ENCODE results near the gene DRAM2.

DRAM2 gene

DNA sequence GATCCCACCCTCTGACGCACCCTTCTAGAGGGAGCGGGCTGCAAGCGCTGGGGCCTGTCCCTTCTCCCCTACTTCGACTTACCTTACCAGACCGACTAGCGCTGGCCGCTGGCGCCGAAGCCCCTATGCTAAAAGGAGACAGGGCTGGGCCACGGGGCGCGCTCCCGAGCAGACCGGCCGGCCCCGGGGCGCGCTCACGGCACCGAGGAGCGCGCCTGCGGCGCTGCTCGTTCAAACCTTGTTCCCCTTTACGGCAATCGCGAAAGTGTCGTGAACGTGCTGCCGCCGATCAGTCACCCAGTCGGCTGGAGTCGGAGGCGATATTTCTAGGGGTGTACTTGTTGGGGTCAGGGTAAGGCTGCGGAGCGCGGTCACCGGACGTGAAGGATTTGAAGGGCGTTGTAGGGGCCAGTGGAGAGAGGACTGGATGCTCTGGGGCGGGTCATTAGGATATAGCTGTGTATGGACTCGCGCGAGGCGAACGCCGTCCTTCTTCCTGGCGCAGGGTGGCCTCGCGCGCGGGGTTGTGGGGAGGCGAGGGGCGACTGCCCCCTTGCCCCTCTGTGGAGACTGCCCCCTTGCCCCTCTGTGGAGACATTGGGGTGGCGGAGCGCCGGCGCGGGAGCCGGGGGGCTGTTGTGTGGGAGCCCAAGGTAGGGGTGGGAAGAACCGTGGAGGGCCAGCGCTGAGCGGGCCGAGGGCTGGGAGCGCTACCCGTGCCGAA, at the start of gene DRAM2, which contains the start of gene CEPT1:
TSS of gene DRAM2 (minus strand) at position 138 of the 724 bp plus-strand sequence. CDS start 8,539 bp downstream, outside the sequence.
TSS of gene CEPT1 (plus strand) at position 268 of the 724 bp plus-strand sequence. CDS start 7,492 bp downstream, outside the sequence.
- H3K4me1 ChIP-seq (ENCODE audit: control insufficient read depth, insufficient read depth, low read length), result peaks cover 1% of the 10 kb centered on the region; the same call in 1 of the 2 replicates
- DNase-seq (ENCODE audit: low read depth, low spot score), result peak; percentile 91
- no peaks in the 10 kb centered on the region; the same call in 1 of the 2 replicates for H3K36me3 ChIP-seq (ENCODE audit: control insufficient read depth, insufficient read depth, low read length)
- peak within 1 kb of the TSS; percentile 90 for H3K4me3 ChIP-seq (ENCODE audit: low read length)
- H3K27ac ChIP-seq (ENCODE audit: low read length), result peak within 1 kb of the TSS; percentile 71
- no CpG with 5 or more reads among the region's 68 CpGs for WGBS (ENCODE audit: insufficient coverage, insufficient read length)
- H3K27me3 ChIP-seq (ENCODE audit: control insufficient read depth, insufficient read depth, low read length), result no peaks in the 10 kb centered on the region
- no peaks in the 10 kb centered on the region for H3K9me3 ChIP-seq (ENCODE audit: control insufficient read depth, insufficient read depth, low read length)

DNA sequence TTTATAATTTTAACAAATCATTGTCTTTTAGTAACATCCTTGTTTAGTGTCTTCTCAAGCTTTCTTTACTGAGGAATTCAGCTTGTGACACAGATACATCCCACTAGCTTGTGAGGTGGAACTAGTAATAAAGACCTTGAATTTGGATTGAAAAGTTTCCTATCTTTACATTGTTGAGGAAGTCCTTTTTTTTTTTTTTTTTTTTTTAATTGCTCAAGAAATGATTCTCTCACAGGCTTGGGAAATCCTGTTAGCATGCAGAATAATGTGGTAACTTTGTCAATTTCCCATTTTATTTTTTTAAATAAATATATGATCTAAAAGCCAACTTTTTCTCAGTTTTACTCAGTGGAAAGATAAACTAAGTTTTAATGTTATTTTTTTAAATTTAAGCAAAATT, 44.8 kb upstream of the DRAM2 start:
- Histone ChIP-seq H3K36me3 (ENCODE audit: control insufficient read depth, insufficient read depth, low read length) (peaks cover 8% of the 10 kb centered on the region; the same call in 1 of the 2 replicates), H3K27me3 (ENCODE audit: control insufficient read depth, insufficient read depth, low read length) (no peaks in the 10 kb centered on the region)
- DNase-seq (ENCODE audit: low read depth, low spot score), result no peak

DNA sequence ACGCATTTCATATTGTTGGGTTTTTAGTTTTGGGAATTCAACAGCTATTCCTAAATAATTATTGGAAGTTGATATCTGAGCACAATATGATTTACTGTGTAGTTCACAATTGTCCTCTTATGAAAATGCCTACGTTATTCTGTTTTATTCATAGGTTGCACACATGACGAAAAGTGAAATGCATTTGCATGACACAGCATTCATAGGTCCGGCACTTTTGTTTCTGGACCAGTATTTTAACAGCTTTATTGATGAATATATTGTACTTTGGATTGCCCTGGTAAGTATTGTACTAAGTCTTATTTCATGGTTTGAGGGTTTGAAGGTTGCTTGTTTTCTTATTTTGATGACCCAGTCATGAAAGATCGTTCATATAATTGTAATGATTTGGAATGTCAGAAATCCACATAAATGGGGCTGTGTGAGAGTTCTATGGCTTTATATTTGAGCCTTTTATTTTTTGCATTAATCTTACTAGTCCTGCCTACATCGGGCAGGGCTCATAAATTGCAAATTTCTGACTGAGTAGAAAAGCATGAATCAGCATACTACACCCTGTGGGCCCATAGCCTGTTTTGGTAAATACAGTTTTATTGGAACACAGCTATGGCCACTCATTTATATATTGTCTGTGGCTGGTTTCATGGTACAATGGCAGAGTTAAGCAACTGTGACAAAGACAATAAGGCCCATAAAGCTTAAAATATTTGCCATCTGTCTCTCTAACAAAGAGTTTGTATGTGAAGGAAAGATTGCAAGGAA, 43.6 kb upstream of the DRAM2 start:
- Histone ChIP-seq H3K4me3 (ENCODE audit: low read length) (no peak overlapping the region), H3K27me3 (ENCODE audit: control insufficient read depth, insufficient read depth, low read length) (no peaks in the 10 kb centered on the region), H3K4me1 (ENCODE audit: control insufficient read depth, insufficient read depth, low read length) (no peaks in the 10 kb centered on the region), H3K9me3 (ENCODE audit: control insufficient read depth, insufficient read depth, low read length) (no peaks in the 10 kb centered on the region), H3K27ac (ENCODE audit: low read length) (no peak overlapping the region), H3K36me3 (ENCODE audit: control insufficient read depth, insufficient read depth, low read length) (peaks cover 8% of the 10 kb centered on the region; the same call in 1 of the 2 replicates)
- DNase-seq (ENCODE audit: low read depth, low spot score), result no peak
- no CpG with 5 or more reads among the region's 6 CpGs for WGBS (ENCODE audit: insufficient coverage, insufficient read length)

More for the DNA sequence above, 44.8 kb upstream of the DRAM2 start:
- H3K4me3 ChIP-seq (ENCODE audit: low read length), result no peak overlapping the region
- H3K9me3 ChIP-seq (ENCODE audit: control insufficient read depth, insufficient read depth, low read length), result no peaks in the 10 kb centered on the region
- no peak overlapping the region for H3K27ac ChIP-seq (ENCODE audit: low read length)
- no peaks in the 10 kb centered on the region for H3K4me1 ChIP-seq (ENCODE audit: control insufficient read depth, insufficient read depth, low read length)

- Histone ChIP-seq H3K27ac (ENCODE audit: low read length) (no peak overlapping the region), H3K27me3 (ENCODE audit: control insufficient read depth, insufficient read depth, low read length) (no peaks in the 10 kb centered on the region), H3K36me3 (ENCODE audit: control insufficient read depth, insufficient read depth, low read length) (peaks cover 5% of the 10 kb centered on the region; the same call in 1 of the 2 replicates), H3K4me1 (ENCODE audit: control insufficient read depth, insufficient read depth, low read length) (no peaks in the 10 kb centered on the region), H3K9me3 (ENCODE audit: control insufficient read depth, insufficient read depth, low read length) (no peaks in the 10 kb centered on the region), H3K4me3 (ENCODE audit: low read length) (no peak overlapping the region)
- no peak for DNase-seq (ENCODE audit: low read depth, low spot score)
- WGBS (ENCODE audit: insufficient coverage, insufficient read length), result 100% methylated on average over 1 of the region's 2 CpGs
These were observed 42.2 kb upstream of the DRAM2 start for GRCh38 chr1:111182052-111182451.

- DNase-seq (ENCODE audit: low read depth, low spot score), result no peak
- Histone ChIP-seq H3K4me1 (ENCODE audit: control insufficient read depth, insufficient read depth, low read length) (no peaks in the 10 kb centered on the region), H3K27me3 (ENCODE audit: control insufficient read depth, insufficient read depth, low read length) (no peaks in the 10 kb centered on the region), H3K27ac (ENCODE audit: low read length) (no peak overlapping the region), H3K36me3 (ENCODE audit: control insufficient read depth, insufficient read depth, low read length) (no peaks in the 10 kb centered on the region), H3K4me3 (ENCODE audit: low read length) (no peak overlapping the region), H3K9me3 (ENCODE audit: control insufficient read depth, insufficient read depth, low read length) (no peaks in the 10 kb centered on the region)
These were observed 40.2 kb upstream of the DRAM2 start for GRCh38 chr1:111179968-111180533.

- Histone ChIP-seq H3K27me3 (ENCODE audit: control insufficient read depth, insufficient read depth, low read length) (no peaks in the 10 kb centered on the region), H3K36me3 (ENCODE audit: control insufficient read depth, insufficient read depth, low read length) (no peaks in the 10 kb centered on the region), H3K4me1 (ENCODE audit: control insufficient read depth, insufficient read depth, low read length) (no peaks in the 10 kb centered on the region), H3K9me3 (ENCODE audit: control insufficient read depth, insufficient read depth, low read length) (no peaks in the 10 kb centered on the region), H3K27ac (ENCODE audit: low read length) (no peak overlapping the region), H3K4me3 (ENCODE audit: low read length) (no peak overlapping the region)
- WGBS (ENCODE audit: insufficient coverage, insufficient read length), result no CpG with 5 or more reads among the region's 1 CpG
- DNase-seq (ENCODE audit: low read depth, low spot score), result no peak
These were observed 36.8 kb upstream of the DRAM2 start for GRCh38 chr1:111176678-111177077.

- H3K4me3 ChIP-seq (ENCODE audit: low read length), result no peak overlapping the region
- no peaks in the 10 kb centered on the region for H3K27me3 ChIP-seq (ENCODE audit: control insufficient read depth, insufficient read depth, low read length)
- no peaks in the 10 kb centered on the region for H3K4me1 ChIP-seq (ENCODE audit: control insufficient read depth, insufficient read depth, low read length)
- H3K36me3 ChIP-seq (ENCODE audit: control insufficient read depth, insufficient read depth, low read length), result no peaks in the 10 kb centered on the region
- WGBS (ENCODE audit: insufficient coverage, insufficient read length), result no CpG with 5 or more reads among the region's 3 CpGs
- DNase-seq (ENCODE audit: low read depth, low spot score), result no peak
- H3K27ac ChIP-seq (ENCODE audit: low read length), result no peak overlapping the region
- no peaks in the 10 kb centered on the region for H3K9me3 ChIP-seq (ENCODE audit: control insufficient read depth, insufficient read depth, low read length)
These were observed 35.5 kb upstream of the DRAM2 start for GRCh38 chr1:111175349-111175748.

GRCh38 chr1:111174070-111174469, 34.2 kb upstream of the DRAM2 start:
- no peak for DNase-seq (ENCODE audit: low read depth, low spot score)

DNA sequence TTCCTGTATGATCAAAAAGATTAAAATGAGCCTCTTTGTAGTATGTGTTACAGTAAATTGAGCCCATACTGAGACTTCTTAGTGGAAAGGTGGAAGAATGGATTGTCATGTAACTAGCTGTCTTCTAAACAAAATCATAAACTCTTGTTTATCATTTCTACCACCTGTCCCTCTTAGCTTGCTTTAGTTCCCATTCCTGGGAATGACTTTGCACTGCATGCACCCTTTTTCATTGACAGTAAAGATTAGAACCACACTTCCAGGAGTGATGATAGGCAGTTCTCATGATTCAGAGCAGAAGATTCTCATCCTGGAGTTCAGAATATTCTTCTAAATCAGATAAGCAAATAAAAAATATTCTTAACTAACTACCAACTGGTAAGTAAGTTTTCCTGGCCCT, 32.6 kb upstream of the DRAM2 start:
- H3K36me3 ChIP-seq (ENCODE audit: control insufficient read depth, insufficient read depth, low read length), result no peaks in the 10 kb centered on the region
- no peak overlapping the region for H3K27ac ChIP-seq (ENCODE audit: low read length)
- no peaks in the 10 kb centered on the region for H3K9me3 ChIP-seq (ENCODE audit: control insufficient read depth, insufficient read depth, low read length)
- no peaks in the 10 kb centered on the region for H3K27me3 ChIP-seq (ENCODE audit: control insufficient read depth, insufficient read depth, low read length)
- no peaks in the 10 kb centered on the region for H3K4me1 ChIP-seq (ENCODE audit: control insufficient read depth, insufficient read depth, low read length)
- DNase-seq (ENCODE audit: low read depth, low spot score), result no peak
- no peak overlapping the region for H3K4me3 ChIP-seq (ENCODE audit: low read length)

More at GRCh38 chr1:111174070-111174469, 34.2 kb upstream of the DRAM2 start:
- H3K4me1 ChIP-seq (ENCODE audit: control insufficient read depth, insufficient read depth, low read length), result no peaks in the 10 kb centered on the region
- H3K27ac ChIP-seq (ENCODE audit: low read length), result no peak overlapping the region
- H3K36me3 ChIP-seq (ENCODE audit: control insufficient read depth, insufficient read depth, low read length), result no peaks in the 10 kb centered on the region
- no peaks in the 10 kb centered on the region for H3K9me3 ChIP-seq (ENCODE audit: control insufficient read depth, insufficient read depth, low read length)
- no peak overlapping the region for H3K4me3 ChIP-seq (ENCODE audit: low read length)
- H3K27me3 ChIP-seq (ENCODE audit: control insufficient read depth, insufficient read depth, low read length), result no peaks in the 10 kb centered on the region

GRCh38 chr1:111164151-111164550, 24.3 kb upstream of the DRAM2 start:
- WGBS (ENCODE audit: insufficient coverage, insufficient read length), result no CpG with 5 or more reads among the region's 2 CpGs
- Histone ChIP-seq H3K4me3 (ENCODE audit: low read length) (no peak overlapping the region), H3K4me1 (ENCODE audit: control insufficient read depth, insufficient read depth, low read length) (no peaks in the 10 kb centered on the region), H3K9me3 (ENCODE audit: control insufficient read depth, insufficient read depth, low read length) (no peaks in the 10 kb centered on the region), H3K27me3 (ENCODE audit: control insufficient read depth, insufficient read depth, low read length) (no peaks in the 10 kb centered on the region), H3K36me3 (ENCODE audit: control insufficient read depth, insufficient read depth, low read length) (no peaks in the 10 kb centered on the region), H3K27ac (ENCODE audit: low read length) (no peak overlapping the region)
- no peak for DNase-seq (ENCODE audit: low read depth, low spot score)
